Right lobe of liver (tissue), 4 donors: ENCODE results near the gene PTPRM.

Experiments used
- POLR2A ChIP-seq: fragments of 450-650 bp; IDR thresholded peaks from one replicate; pipeline ENCODE4 v1.6.1; 2017; ENCODE audit warnings: antibody characterized with exemption, mild to moderate bottlenecking
- TF ChIP-seq, protein P1 (sequence below), 4 donors: fragments of 200-600 bp in 3 of 4; fragments of 450-650 bp in 1 of 4; IDR thresholded peaks; one replicate each; pipeline versions ENCODE4 v1.5.1 to v1.8.0; 2016 to 2022; ENCODE audit warnings: antibody characterized with exemption in 4 of 4, mild to moderate bottlenecking in 2 of 4
- donor health status: DM: no; HTN: no; CAD: no.
- donor health status: DM: no; HTN: no; CAD: no.
- donor health status: DM: no; HTN: yes; CAD: no.

DNA sequence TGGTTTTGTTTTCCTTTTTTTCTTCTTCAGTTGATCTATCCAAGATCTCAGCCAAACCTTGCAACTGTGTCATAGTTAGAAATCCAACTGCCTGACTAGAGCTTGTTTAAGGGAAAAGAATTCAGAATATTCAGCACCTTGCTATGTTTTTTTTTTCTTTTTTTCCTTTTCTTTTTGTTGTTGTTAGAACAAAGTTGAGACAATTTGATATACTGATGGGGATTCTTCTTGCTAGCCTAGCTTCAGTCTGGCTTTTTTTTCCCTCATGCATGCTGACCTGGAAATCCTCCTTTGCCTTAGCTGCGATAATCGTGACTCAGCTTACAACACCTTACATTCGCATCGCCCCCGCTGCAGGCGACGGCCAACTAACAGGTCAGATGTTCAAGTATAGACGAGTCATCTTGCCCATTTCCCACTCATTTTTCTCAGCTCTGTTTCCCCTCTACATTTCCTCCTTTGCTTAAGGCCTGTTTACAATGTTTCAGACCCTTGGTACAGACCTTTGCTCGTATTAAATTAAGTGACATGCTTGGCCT, 554.9 kb downstream of the PTPRM start:
- TF ChIP-seq, protein P1, sequence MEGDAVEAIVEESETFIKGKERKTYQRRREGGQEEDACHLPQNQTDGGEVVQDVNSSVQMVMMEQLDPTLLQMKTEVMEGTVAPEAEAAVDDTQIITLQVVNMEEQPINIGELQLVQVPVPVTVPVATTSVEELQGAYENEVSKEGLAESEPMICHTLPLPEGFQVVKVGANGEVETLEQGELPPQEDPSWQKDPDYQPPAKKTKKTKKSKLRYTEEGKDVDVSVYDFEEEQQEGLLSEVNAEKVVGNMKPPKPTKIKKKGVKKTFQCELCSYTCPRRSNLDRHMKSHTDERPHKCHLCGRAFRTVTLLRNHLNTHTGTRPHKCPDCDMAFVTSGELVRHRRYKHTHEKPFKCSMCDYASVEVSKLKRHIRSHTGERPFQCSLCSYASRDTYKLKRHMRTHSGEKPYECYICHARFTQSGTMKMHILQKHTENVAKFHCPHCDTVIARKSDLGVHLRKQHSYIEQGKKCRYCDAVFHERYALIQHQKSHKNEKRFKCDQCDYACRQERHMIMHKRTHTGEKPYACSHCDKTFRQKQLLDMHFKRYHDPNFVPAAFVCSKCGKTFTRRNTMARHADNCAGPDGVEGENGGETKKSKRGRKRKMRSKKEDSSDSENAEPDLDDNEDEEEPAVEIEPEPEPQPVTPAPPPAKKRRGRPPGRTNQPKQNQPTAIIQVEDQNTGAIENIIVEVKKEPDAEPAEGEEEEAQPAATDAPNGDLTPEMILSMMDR (IDR thresholded peaks at IDR 0.05) = no peak
- TF ChIP-seq POLR2A = no peak
